ENCODE data around the gene DPF1. TPM values are rescaled to one million over a fixed set of nuclear protein-coding genes. Genes with fewer than 3 reads are reported as not detected.

The DPF1 gene
- total RNA-seq, 5 donors from 2014 or later (not counting 1 experiment from before 2014, with no cell fraction given), result not detected

DNA sequence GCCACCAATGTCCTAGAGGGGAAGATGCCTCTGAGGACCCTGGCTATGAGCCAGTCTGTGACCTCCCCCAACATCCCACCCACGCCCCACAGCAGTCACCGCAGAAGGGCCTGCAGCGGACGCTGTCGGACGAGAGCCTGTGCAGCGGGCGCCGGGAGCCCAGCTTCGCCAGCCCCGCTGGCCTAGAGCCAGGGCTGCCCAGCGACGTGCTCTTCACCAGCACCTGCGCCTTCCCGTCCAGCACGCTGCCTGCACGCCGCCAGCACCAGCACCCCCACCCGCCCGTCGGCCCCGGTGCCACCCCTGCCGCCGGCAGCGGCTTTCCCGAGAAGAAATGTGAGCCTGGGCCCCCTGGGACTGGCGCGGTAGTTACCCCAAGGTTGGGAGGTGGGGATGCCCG, 30.6 kb downstream of the DPF1 start:
- Mint-ChIP-seq H3K4me3 (no peak overlapping the region), H3K27me3 (no peaks in the 10 kb centered on the region), H3K36me3 (peaks cover 55% of the 10 kb centered on the region), H3K27ac (no peak overlapping the region), H3K4me1 (peaks cover 0 to 4% (median 0%) of the 10 kb centered on the region in 3 donors), H3K9me3 (peaks cover 0 to 6% (median 0%) of the 10 kb centered on the region in 3 donors)
- CTCF ChIA-PET, result interaction anchor here in 1 of 2 donors (0.6 kb wide), 1 partner anchor 339 kb away, joined by 3 read pairs; no protein-coding TSS in a partner anchor
- H3K9me3 ChIP-seq, result no peaks in the 10 kb centered on the region
- no peak for ATAC-seq (replicated peaks in 1 of 4)
- no peak for DNase-seq
- no peaks in the 10 kb centered on the region for H3K4me1 ChIP-seq (ENCODE audit: control insufficient read depth in 1 of 2, extremely low read depth in 1 of 2, insufficient read depth in 2 of 2, low read length in 2 of 2)
- peaks cover 0 to 2% of the 10 kb centered on the region in 2 donors for H3K36me3 ChIP-seq (ENCODE audit: control insufficient read depth in 2 of 2, extremely low read depth in 1 of 2, insufficient read depth in 1 of 2, low read length in 1 of 2)
- H3K4me3 ChIP-seq (ENCODE audit: control insufficient read depth in 1 of 2, extremely low read depth in 1 of 2, low read length in 1 of 2), result no peak overlapping the region
- no peaks in the 10 kb centered on the region for H3K27me3 ChIP-seq (replicated peaks in 1 of 2; ENCODE audit: control insufficient read depth in 2 of 2, extremely low read depth in 1 of 2, insufficient read depth in 2 of 2, low read length in 1 of 2)
- POLR2A ChIA-PET, result no interaction called here
- H3K27ac ChIP-seq (ENCODE audit: low read length), result no peak overlapping the region
- WGBS (ENCODE audit: insufficient coverage), result 93% methylated on average over 25 of the region's 29 CpGs

DNA sequence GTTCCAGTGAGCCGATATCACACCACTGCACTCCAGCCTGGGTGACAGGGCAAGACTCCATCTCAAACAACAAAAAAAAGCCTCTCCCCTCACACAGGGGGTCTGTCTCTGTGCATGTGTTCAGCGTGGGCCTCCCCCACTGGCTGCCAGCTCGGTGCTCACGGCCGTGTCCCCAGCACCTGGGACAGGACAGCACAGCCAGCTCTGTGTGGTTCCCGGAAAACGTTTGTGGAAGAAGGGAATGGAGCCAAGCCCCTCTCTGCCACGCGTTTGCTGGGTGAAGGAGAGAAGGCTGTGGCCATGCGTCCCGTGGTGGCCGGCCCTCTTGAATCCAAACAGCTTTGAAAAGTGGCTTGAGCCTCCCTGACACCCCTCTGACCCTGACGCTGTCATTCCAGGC, 32.3 kb downstream of the DPF1 start:
- no peak for ATAC-seq (replicated peaks in 1 of 4)
- H3K4me3 ChIP-seq (ENCODE audit: control insufficient read depth in 1 of 2, extremely low read depth in 1 of 2, low read length in 1 of 2), result no peak overlapping the region
- H3K27ac ChIP-seq (ENCODE audit: low read length), result no peak overlapping the region
- no peaks in the 10 kb centered on the region for H3K4me1 ChIP-seq (ENCODE audit: control insufficient read depth in 1 of 2, extremely low read depth in 1 of 2, insufficient read depth in 2 of 2, low read length in 2 of 2)
- H3K27me3 ChIP-seq (replicated peaks in 1 of 2; ENCODE audit: control insufficient read depth in 2 of 2, extremely low read depth in 1 of 2, insufficient read depth in 2 of 2, low read length in 1 of 2), result no peaks in the 10 kb centered on the region
- H3K9me3 Mint-ChIP-seq, result peaks cover 0 to 6% (median 0%) of the 10 kb centered on the region in 3 donors
- no peak overlapping the region for H3K4me3 Mint-ChIP-seq
- ChIA-PET POLR2A (no interaction called here), CTCF (interaction anchor here in 1 of 2 donors (0.6 kb wide), 1 partner anchor 46 kb away, joined by 3 read pairs; no protein-coding TSS in a partner anchor)
- 91% methylated on average over 12 of the region's 13 CpGs for WGBS (ENCODE audit: insufficient coverage)
- no peaks in the 10 kb centered on the region for H3K9me3 ChIP-seq
- H3K27me3 Mint-ChIP-seq, result no peaks in the 10 kb centered on the region
- H3K27ac Mint-ChIP-seq, result no peak overlapping the region
- no peak for DNase-seq
- H3K36me3 ChIP-seq (ENCODE audit: control insufficient read depth in 2 of 2, extremely low read depth in 1 of 2, insufficient read depth in 1 of 2, low read length in 1 of 2), result peaks cover 0 to 2% of the 10 kb centered on the region in 2 donors
- peaks cover 0 to 4% (median 0%) of the 10 kb centered on the region in 3 donors for H3K4me1 Mint-ChIP-seq
- peaks cover 44% of the 10 kb centered on the region for H3K36me3 Mint-ChIP-seq

DNA sequence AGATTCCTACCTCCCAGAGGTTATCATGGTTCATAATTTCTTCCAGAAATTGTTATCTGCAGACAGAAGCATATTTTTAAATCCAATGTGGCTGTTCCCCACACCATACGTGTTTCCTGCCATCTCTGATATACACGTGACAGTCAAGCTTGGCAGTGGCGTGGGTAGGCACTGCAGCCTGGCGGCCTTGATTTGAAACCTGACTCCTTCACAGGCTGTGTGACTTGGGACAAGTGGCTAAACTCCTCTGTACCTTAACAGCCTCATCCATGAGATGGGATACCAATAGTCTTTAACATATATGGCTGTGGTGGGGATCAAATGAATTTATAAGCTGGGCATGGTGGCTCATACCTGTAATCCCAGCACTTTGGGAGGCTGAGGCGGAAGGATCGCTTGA, 33.2 kb downstream of the DPF1 start:
- Histone ChIP-seq H3K27ac (ENCODE audit: low read length) (no peak overlapping the region), H3K9me3 (no peaks in the 10 kb centered on the region), H3K4me3 (ENCODE audit: control insufficient read depth in 1 of 2, extremely low read depth in 1 of 2, low read length in 1 of 2) (no peak overlapping the region), H3K36me3 (ENCODE audit: control insufficient read depth in 2 of 2, extremely low read depth in 1 of 2, insufficient read depth in 1 of 2, low read length in 1 of 2) (peaks cover 2% of the 10 kb centered on the region in 2 donors), H3K4me1 (ENCODE audit: control insufficient read depth in 1 of 2, extremely low read depth in 1 of 2, insufficient read depth in 2 of 2, low read length in 2 of 2) (no peaks in the 10 kb centered on the region), H3K27me3 (replicated peaks in 1 of 2; ENCODE audit: control insufficient read depth in 2 of 2, extremely low read depth in 1 of 2, insufficient read depth in 2 of 2, low read length in 1 of 2) (no peaks in the 10 kb centered on the region)
- peaks cover 0 to 6% (median 0%) of the 10 kb centered on the region in 3 donors for H3K9me3 Mint-ChIP-seq
- no peak overlapping the region for H3K4me3 Mint-ChIP-seq
- ATAC-seq (replicated peaks in 1 of 4), result no peak
- H3K4me1 Mint-ChIP-seq, result no peaks in the 10 kb centered on the region
- H3K27me3 Mint-ChIP-seq, result no peaks in the 10 kb centered on the region
- H3K36me3 Mint-ChIP-seq, result peaks cover 39% of the 10 kb centered on the region
- CTCF ChIA-PET, result no interaction called here
- POLR2A ChIA-PET, result no interaction called here
- WGBS (ENCODE audit: insufficient coverage), result 86% methylated on average over 4 of the region's 6 CpGs
- no peak overlapping the region for H3K27ac Mint-ChIP-seq
- DNase-seq, result no peak

DNA sequence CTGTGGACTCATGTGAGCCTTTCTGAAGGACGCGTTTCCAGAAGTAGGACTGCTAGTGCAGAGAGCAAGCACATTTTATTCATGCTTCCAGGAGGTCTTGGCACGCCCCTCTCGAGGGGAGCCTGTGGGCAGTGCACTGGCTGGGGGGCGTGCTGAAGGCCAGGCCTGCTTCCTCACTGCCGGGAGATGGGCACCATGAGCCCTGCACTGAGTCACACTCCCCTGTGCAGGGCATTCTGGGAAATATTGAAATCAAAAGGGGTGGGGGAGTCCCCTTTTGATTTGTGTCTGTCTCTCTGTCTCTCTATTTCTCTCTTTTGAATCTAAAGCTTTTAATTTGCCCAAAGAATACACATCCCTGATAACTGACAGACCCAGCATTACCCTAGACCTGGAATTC, 34.0 kb downstream of the DPF1 start:
- Histone ChIP-seq H3K4me1 (ENCODE audit: control insufficient read depth in 1 of 2, extremely low read depth in 1 of 2, insufficient read depth in 2 of 2, low read length in 2 of 2) (no peaks in the 10 kb centered on the region), H3K27ac (ENCODE audit: low read length) (no peak overlapping the region), H3K9me3 (no peaks in the 10 kb centered on the region), H3K36me3 (ENCODE audit: control insufficient read depth in 2 of 2, extremely low read depth in 1 of 2, insufficient read depth in 1 of 2, low read length in 1 of 2) (peaks cover 2 to 4% of the 10 kb centered on the region in 2 donors), H3K4me3 (ENCODE audit: control insufficient read depth in 1 of 2, extremely low read depth in 1 of 2, low read length in 1 of 2) (no peak overlapping the region), H3K27me3 (replicated peaks in 1 of 2; ENCODE audit: control insufficient read depth in 2 of 2, extremely low read depth in 1 of 2, insufficient read depth in 2 of 2, low read length in 1 of 2) (no peaks in the 10 kb centered on the region)
- no peak for ATAC-seq (replicated peaks in 1 of 4)
- no peaks in the 10 kb centered on the region for H3K27me3 Mint-ChIP-seq
- H3K27ac Mint-ChIP-seq, result no peak overlapping the region
- WGBS (ENCODE audit: insufficient coverage), result 67% methylated on average over 3 of the region's 6 CpGs
- no peak for DNase-seq
- ChIA-PET CTCF (no interaction called here), POLR2A (no interaction called here)
- H3K36me3 Mint-ChIP-seq, result peaks cover 38% of the 10 kb centered on the region
- no peaks in the 10 kb centered on the region for H3K4me1 Mint-ChIP-seq
- H3K4me3 Mint-ChIP-seq, result no peak overlapping the region
- peaks cover 0 to 1% (median 0%) of the 10 kb centered on the region in 3 donors for H3K9me3 Mint-ChIP-seq

DNA sequence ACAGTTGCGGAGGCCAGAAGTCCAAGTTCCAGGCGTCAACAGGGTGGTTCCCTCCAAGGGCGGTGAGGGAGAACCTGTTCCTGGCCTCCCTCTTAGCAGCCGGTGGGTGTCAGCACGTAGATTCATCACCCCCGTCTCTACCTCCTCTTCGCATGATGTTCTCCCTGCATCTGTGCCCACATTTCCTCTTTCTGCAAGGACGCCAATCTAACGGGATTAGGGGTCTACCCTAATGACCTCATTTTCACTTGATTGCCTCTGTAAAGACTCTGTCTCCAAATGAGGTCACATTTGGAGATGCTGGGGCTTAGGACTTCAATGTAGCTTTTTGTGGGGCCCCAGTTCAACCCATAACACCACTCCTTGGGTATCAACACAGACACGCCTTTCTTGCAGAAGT, 38.5 kb downstream of the DPF1 start:
- Histone ChIP-seq H3K9me3 (no peaks in the 10 kb centered on the region), H3K4me3 (ENCODE audit: control insufficient read depth in 1 of 2, extremely low read depth in 1 of 2, low read length in 1 of 2) (no peak overlapping the region), H3K27me3 (replicated peaks in 1 of 2; ENCODE audit: control insufficient read depth in 2 of 2, extremely low read depth in 1 of 2, insufficient read depth in 2 of 2, low read length in 1 of 2) (no peaks in the 10 kb centered on the region), H3K4me1 (ENCODE audit: control insufficient read depth in 1 of 2, extremely low read depth in 1 of 2, insufficient read depth in 2 of 2, low read length in 2 of 2) (no peaks in the 10 kb centered on the region), H3K27ac (ENCODE audit: low read length) (no peak overlapping the region), H3K36me3 (ENCODE audit: control insufficient read depth in 2 of 2, extremely low read depth in 1 of 2, insufficient read depth in 1 of 2, low read length in 1 of 2) (peaks cover 9 to 10% of the 10 kb centered on the region in 2 donors)
- POLR2A ChIA-PET, result no interaction called here
- H3K36me3 Mint-ChIP-seq, result peaks cover 47% of the 10 kb centered on the region
- WGBS (ENCODE audit: insufficient coverage), result 99% methylated on average over 7 of the region's 10 CpGs
- no peaks in the 10 kb centered on the region for H3K4me1 Mint-ChIP-seq
- no peak for ATAC-seq (replicated peaks in 1 of 4)
- DNase-seq, result no peak
- H3K27me3 Mint-ChIP-seq, result no peaks in the 10 kb centered on the region
- no peak overlapping the region for H3K27ac Mint-ChIP-seq
- no peak overlapping the region for H3K4me3 Mint-ChIP-seq
- H3K9me3 Mint-ChIP-seq, result peaks cover 0 to 5% (median 0%) of the 10 kb centered on the region in 3 donors
- CTCF ChIA-PET, result no interaction called here

DNA sequence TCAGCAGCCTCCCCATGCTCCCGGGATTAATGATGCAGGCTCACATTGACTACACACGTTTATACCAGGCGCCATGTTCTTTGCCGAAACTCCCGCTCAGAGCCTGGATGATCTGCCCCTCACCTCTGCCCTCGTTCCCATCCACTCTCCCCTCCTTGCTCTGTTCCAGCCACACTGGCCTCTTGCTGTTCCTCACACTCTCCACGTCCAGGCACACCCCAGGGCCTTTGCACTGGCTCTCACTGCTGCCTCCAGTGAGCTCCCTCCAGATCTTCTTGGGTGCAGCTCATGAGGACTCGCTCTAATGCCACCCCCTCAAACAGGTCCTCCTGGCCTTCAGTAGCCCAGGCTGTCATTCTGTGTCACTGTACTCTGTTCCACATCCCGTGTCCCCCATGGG, 39.2 kb downstream of the DPF1 start:
- WGBS (ENCODE audit: insufficient coverage), result 91% methylated on average over 9 of the region's 9 CpGs
- Histone ChIP-seq H3K36me3 (ENCODE audit: control insufficient read depth in 2 of 2, extremely low read depth in 1 of 2, insufficient read depth in 1 of 2, low read length in 1 of 2) (peaks cover 9 to 10% of the 10 kb centered on the region in 2 donors), H3K4me1 (ENCODE audit: control insufficient read depth in 1 of 2, extremely low read depth in 1 of 2, insufficient read depth in 2 of 2, low read length in 2 of 2) (no peaks in the 10 kb centered on the region), H3K4me3 (ENCODE audit: control insufficient read depth in 1 of 2, extremely low read depth in 1 of 2, low read length in 1 of 2) (no peak overlapping the region), H3K27ac (ENCODE audit: low read length) (no peak overlapping the region), H3K9me3 (no peaks in the 10 kb centered on the region), H3K27me3 (replicated peaks in 1 of 2; ENCODE audit: control insufficient read depth in 2 of 2, extremely low read depth in 1 of 2, insufficient read depth in 2 of 2, low read length in 1 of 2) (no peaks in the 10 kb centered on the region)
- POLR2A ChIA-PET, result no interaction called here
- Mint-ChIP-seq H3K27me3 (no peaks in the 10 kb centered on the region), H3K36me3 (peaks cover 45% of the 10 kb centered on the region), H3K4me1 (no peaks in the 10 kb centered on the region), H3K9me3 (peaks cover 0 to 5% (median 0%) of the 10 kb centered on the region in 3 donors), H3K27ac (no peak overlapping the region), H3K4me3 (no peak overlapping the region)
- DNase-seq, result no peak
- CTCF ChIA-PET, result interaction anchor here in 1 of 2 donors (0.6 kb wide), 1 partner anchor 467 kb away, joined by 6 read pairs; no protein-coding TSS in a partner anchor
- no peak for ATAC-seq (replicated peaks in 1 of 4)

All from T-cell (primary cell).